Panc1 (cell line): ENCODE measurements around the gene CFAP97D2. TPM values are rescaled to one million over a fixed set of nuclear protein-coding genes. Genes with fewer than 3 reads are reported as not detected.

Experiments used
- ATAC-seq: fragments of 200-7000 bp; cut with Tn5 transposase; 2 replicates; pipeline ENCODE4 v1.9.1; 2020; ENCODE audit warnings: mild to moderate bottlenecking, moderate library complexity
- Bru-seq: library from RNA; stranded (reverse); fragments of 400-500 nt; gene quantifications from one replicate; lab custom pipeline; 2021; lab: Mats Ljungman, UMichigan
- BruChase-seq, 2 experiments: library from RNA; stranded (reverse); fragments of 400-500 nt; gene quantifications; one replicate each; lab custom pipeline; 2021; lab: Mats Ljungman, UMichigan
- BruUV-seq: library from RNA; stranded (reverse); fragments of 400-500 nt; replicated peaks from 2 replicates; lab custom pipeline; 2021; lab: Mats Ljungman, UMichigan
- CTCF ChIA-PET: fragments of 300-600 bp; sonication (Branson Sonifier 250); formaldehyde crosslinking; loops from one replicate; lab custom pipeline; 2022; ENCODE audit warnings: antibody characterized with exemption; lab: Charles Lee
- POLR2A ChIA-PET: fragments of 300-600 bp; sonication (Branson Sonifier 250); formaldehyde crosslinking; loops from one replicate; lab custom pipeline; 2022; ENCODE audit warnings: antibody characterized with exemption; lab: Charles Lee
- DNase-seq: peaks from one replicate; pipeline ENCODE4 v3.0.0-alpha.2; 2010; ENCODE audit warnings: low read depth, low spot score
- H3K27ac ChIP-seq: 2 replicates; pipeline ENCODE4 v1.5.1; 2011; ENCODE audit warnings: mild to moderate bottlenecking, low read length, inconsistent platforms
- H3K27me3 ChIP-seq: fragments of 200-500 bp; sonication (Bioruptor generic); 2 replicates; pipeline ENCODE4 v1.6.0; 2014; ENCODE audit warnings: low read length, inconsistent platforms; ENCODE audit not compliant: control insufficient read depth, insufficient read depth
- H3K36me3 ChIP-seq: fragments of 200-500 bp; sonication (Bioruptor generic); 2 replicates; pipeline ENCODE4 v1.5.1; 2014; ENCODE audit warnings: inconsistent platforms, mild to moderate bottlenecking, low read length, moderate library complexity; ENCODE audit not compliant: control insufficient read depth, insufficient read depth
- H3K4me1 ChIP-seq: 2 replicates; pipeline ENCODE4 v1.5.1; 2011; ENCODE audit warnings: inconsistent platforms, mild to moderate bottlenecking, low read length, moderate library complexity; ENCODE audit not compliant: control insufficient read depth, insufficient read depth
- H3K4me3 ChIP-seq, 2 experiments: 2 replicates each; pipeline ENCODE4 v1.5.1; 2011 to 2012; ENCODE audit warnings: low read depth in 2 of 2, low read length in 2 of 2, mild to moderate bottlenecking in 2 of 2, inconsistent platforms in 1 of 2, moderate library complexity in 1 of 2
- H3K9me3 ChIP-seq: fragments of 200-500 bp; sonication (Bioruptor generic); 2 replicates; pipeline ENCODE4 v1.5.1; 2014; ENCODE audit warnings: low read depth, mild to moderate bottlenecking, inconsistent platforms, low read length, moderate library complexity; ENCODE audit not compliant: control insufficient read depth, insufficient read depth
- POLR2AphosphoS5 ChIP-seq: IDR thresholded peaks from 2 replicates; pipeline ENCODE4 v1.6.1; 2012; ENCODE audit warnings: mild to moderate bottlenecking, low read depth, low read length, moderate library complexity
- REST ChIP-seq, 2 experiments: IDR thresholded peaks; 2 replicates each; pipeline ENCODE4 v1.6.1; 2011 to 2012; ENCODE audit warnings: low read depth in 2 of 2, control low read depth in 1 of 2, low read length in 1 of 2, mild to moderate bottlenecking in 1 of 2, moderate library complexity in 1 of 2; ENCODE audit not compliant: insufficient read depth in 1 of 2
- SIN3A ChIP-seq: IDR thresholded peaks from 2 replicates; pipeline ENCODE4 v1.6.1; 2012; ENCODE audit warnings: low read depth, mild to moderate bottlenecking, low read length, moderate library complexity, borderline replicate concordance; ENCODE audit not compliant: insufficient read depth
- TCF7L2 ChIP-seq: IDR thresholded peaks from 2 replicates; pipeline ENCODE4 v1.6.1; 2011; ENCODE audit warnings: mild to moderate bottlenecking, low read depth, low read length, inconsistent platforms
- in situ Hi-C: cut with HindIII; loops from 2 replicates; pipeline ENCODE4 v1.10.0; 2016; ENCODE audit warnings: low sequenced_read_pairs, low pct_unique_long_range_greater_than_20kb
- intact Hi-C: fragments of 100-400 bp; cut with micrococcal nuclease; formaldehyde crosslinking; loops from one replicate; pipeline ENCODE4 v1.10.0; 2022; ENCODE audit not compliant: unreplicated experiment
- long read RNA-seq: library from polyadenylated mRNA; unstranded; transcript quantifications from one replicate; pipeline ENCODE4 v2.0.0, GENCODE V29; 2021; ENCODE audit not compliant: unreplicated experiment
- polyA plus RNA-seq: library from polyadenylated mRNA; unstranded; fragments of >200 nt; gene quantifications from one replicate; pipeline ENCODE4 v1.2.1, GENCODE V29; 2012; ENCODE audit warnings: missing spikeins; ENCODE audit not compliant: insufficient read length
- total RNA-seq: library from RNA; stranded (reverse); gene quantifications from one replicate; pipeline ENCODE4 v1.2.1, GENCODE V29; 2021; ENCODE audit not compliant: unreplicated experiment
- TF ChIP-seq, protein P1 (sequence below): fragments of 450-650 bp; IDR thresholded peaks from 2 replicates; pipeline ENCODE4 v1.5.1; 2017; ENCODE audit warnings: mild to moderate bottlenecking

CFAP97D2 gene
- total RNA-seq (not detected), Bru-seq, nascent RNA (percentile 4 among the genes with signal in this experiment), BruChase-seq, experiment 1, labeled RNA remaining after a 2-hour chase (percentile 2 among the genes with signal in this experiment), BruChase-seq, experiment 2, labeled RNA remaining after a 6-hour chase (not detected)
- polyA plus RNA-seq, result not detected
- long read RNA-seq, result 0 reads

DNA sequence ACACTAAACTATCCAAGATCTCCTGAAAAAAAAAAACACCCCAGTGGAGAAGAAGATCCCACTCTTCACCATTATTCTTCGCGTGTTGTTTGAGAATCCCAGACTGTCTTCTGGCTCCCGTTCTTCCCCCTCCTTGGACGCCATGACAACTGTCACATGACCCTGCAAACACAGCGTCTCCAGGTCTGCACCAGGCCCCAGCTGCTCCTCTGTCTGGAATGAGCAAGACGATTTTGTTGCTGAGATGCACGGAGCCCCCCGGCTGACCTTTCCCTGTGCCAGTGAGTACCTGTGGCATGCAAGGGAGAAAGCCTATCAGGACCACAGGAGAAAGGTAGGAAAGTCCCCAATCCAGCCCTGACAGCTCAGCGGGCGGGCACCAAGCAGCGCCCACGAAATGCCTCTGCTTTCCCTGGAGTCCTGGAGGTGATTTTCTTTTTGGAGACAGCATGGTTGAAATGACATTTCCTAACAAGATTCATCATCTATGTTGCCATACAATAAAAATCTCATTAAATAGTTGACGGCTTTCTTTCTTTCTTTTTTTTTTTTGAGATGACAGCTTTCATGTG, at the start of gene CFAP97D2:
Gene CFAP97D2 (plus strand): TSS at position 171 of the 572 bp plus-strand sequence. CDS start 74 bp downstream, at position 245.
- ATAC-seq (no peak), DNase-seq (no peak)
- no peaks in the 10 kb centered on the region for H3K9me3 ChIP-seq
- no peaks in the 10 kb centered on the region for H3K36me3 ChIP-seq
- intact Hi-C loops, result no loop called here
- BruUV-seq, result no TSS peak
- in situ Hi-C loops, result no loop called here
- ChIA-PET CTCF (interaction anchor here (0.6 kb wide), 1 partner anchor 17 kb away, joined by 5 read pairs; no protein-coding TSS in a partner anchor), POLR2A (no interaction called here)
- H3K27ac ChIP-seq, result no peak within 1 kb of the TSS
- H3K27me3 ChIP-seq, result no peaks in the 10 kb centered on the region
- no peaks in the 10 kb centered on the region for H3K4me1 ChIP-seq
- no peak within 1 kb of the TSS for H3K4me3 ChIP-seq
- no peak for TF ChIP-seq TCF7L2
- no peak for TF ChIP-seq REST (IDR thresholded peaks at IDR 0.05; ENCODE audit: insufficient read depth in 1 of 2, low read depth in 2 of 2, low read length in 1 of 2)
- no peak for TF ChIP-seq SIN3A

DNA sequence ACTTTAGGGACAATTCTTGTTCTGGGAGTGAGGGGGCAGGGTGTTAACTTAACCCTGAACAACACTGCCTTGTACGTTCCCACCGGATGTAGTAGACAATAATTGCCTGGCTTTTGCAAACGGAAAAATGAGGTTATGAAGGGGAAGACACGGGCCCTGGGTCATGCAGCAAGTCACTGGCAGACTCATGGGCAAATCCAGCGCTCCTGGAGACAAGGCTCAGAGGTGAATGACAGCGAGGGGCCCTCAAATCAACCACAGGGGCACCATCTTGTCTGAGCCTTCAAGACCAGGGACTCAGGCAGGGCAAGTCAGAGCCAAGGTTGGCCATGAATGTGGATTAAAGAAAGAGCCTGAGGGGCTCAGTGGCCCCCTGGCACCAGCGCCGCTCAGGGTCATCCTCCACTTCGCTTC, 49.4 kb upstream of the CFAP97D2 start:
- in situ Hi-C loops, result no loop called here
- Histone ChIP-seq H3K27me3 (no peaks in the 10 kb centered on the region), H3K27ac (peak overlapping the region; percentile 95), H3K4me3 (peak overlapping the region; percentile 81 to 85), H3K36me3 (no peaks in the 10 kb centered on the region), H3K9me3 (no peaks in the 10 kb centered on the region), H3K4me1 (peaks cover 52% of the 10 kb centered on the region)
- TF ChIP-seq TCF7L2, result no peak
- TF ChIP-seq SIN3A, result no peak
- TF ChIP-seq REST (IDR thresholded peaks at IDR 0.05; ENCODE audit: insufficient read depth in 1 of 2, low read depth in 2 of 2, low read length in 1 of 2), result no peak
- TF ChIP-seq POLR2AphosphoS5, result no peak
- TF ChIP-seq, protein P1, sequence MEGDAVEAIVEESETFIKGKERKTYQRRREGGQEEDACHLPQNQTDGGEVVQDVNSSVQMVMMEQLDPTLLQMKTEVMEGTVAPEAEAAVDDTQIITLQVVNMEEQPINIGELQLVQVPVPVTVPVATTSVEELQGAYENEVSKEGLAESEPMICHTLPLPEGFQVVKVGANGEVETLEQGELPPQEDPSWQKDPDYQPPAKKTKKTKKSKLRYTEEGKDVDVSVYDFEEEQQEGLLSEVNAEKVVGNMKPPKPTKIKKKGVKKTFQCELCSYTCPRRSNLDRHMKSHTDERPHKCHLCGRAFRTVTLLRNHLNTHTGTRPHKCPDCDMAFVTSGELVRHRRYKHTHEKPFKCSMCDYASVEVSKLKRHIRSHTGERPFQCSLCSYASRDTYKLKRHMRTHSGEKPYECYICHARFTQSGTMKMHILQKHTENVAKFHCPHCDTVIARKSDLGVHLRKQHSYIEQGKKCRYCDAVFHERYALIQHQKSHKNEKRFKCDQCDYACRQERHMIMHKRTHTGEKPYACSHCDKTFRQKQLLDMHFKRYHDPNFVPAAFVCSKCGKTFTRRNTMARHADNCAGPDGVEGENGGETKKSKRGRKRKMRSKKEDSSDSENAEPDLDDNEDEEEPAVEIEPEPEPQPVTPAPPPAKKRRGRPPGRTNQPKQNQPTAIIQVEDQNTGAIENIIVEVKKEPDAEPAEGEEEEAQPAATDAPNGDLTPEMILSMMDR, result no peak
- intact Hi-C loops, result loop anchor here (5.0 kb wide), 1 partner anchor 98 kb away; no protein-coding TSS in a partner anchor
- DNase-seq (no peak), ATAC-seq (no peak)
- BruUV-seq, result no TSS peak
- CTCF ChIA-PET, result no interaction called here
- POLR2A ChIA-PET, result interaction anchor here (0.7 kb wide), 1 partner anchor 37 kb away, joined by 3 read pairs; no protein-coding TSS in a partner anchor
